NCI-H2107 treated with DMSO at 0.1 percent for 48 hours (cell line): ENCODE results near the gene CDR2.
"Not testable (repeated sequence)": the region's sequence is repeated elsewhere in the genome, so short reads cannot be mapped to it uniquely, and the experiment has no call there.

ENCODE experiments used
- DNase-seq: peaks from one replicate; lab custom pipeline; 2025; ENCODE audit not compliant: unreplicated experiment; lab: John Stamatoyannopoulos, UW

The CDR2 gene

GRCh38 chr16:22379656-22380055 is 5.2 kb upstream of the CDR2 start:
- DNase-seq, result no peak

- no peak for DNase-seq
These were observed 1.7 kb upstream of the CDR2 start for GRCh38 chr16:22375963-22376640.

GRCh38 chr16:22375117-22375962 is 921 bp upstream of the CDR2 start:
- no peak for DNase-seq

GRCh38 chr16:22373662-22374310 is 633 bp downstream of the CDR2 start:
- DNase-seq, result no peak

- DNase-seq, result no peak
These were observed 1.3 kb downstream of the CDR2 start for GRCh38 chr16:22372882-22373661.

- no peak for DNase-seq
These were observed 4.2 kb downstream of the CDR2 start for GRCh38 chr16:22370038-22370820.

GRCh38 chr16:22369221-22369811 is 5.1 kb downstream of the CDR2 start:
- no peak for DNase-seq

GRCh38 chr16:22368200-22368826 is 6.1 kb downstream of the CDR2 start:
- not testable (repeated sequence) for DNase-seq

- no peak for DNase-seq
These were observed 7.5 kb downstream of the CDR2 start for GRCh38 chr16:22366889-22367288.

GRCh38 chr16:22366371-22366770 is 8.0 kb downstream of the CDR2 start:
- DNase-seq, result no peak

- no peak for DNase-seq
These were observed 10.2 kb downstream of the CDR2 start for GRCh38 chr16:22364241-22364640.

GRCh38 chr16:22360963-22361659 is 13.3 kb downstream of the CDR2 start:
- DNase-seq, result no peak

- no peak for DNase-seq
These were observed 14.7 kb downstream of the CDR2 start for GRCh38 chr16:22359679-22360078.

GRCh38 chr16:22358000-22358399 is 16.4 kb downstream of the CDR2 start:
- DNase-seq, result no peak

- DNase-seq, result no peak
These were observed 16.8 kb downstream of the CDR2 start for GRCh38 chr16:22357635-22357971.

- DNase-seq, result no peak
These were observed 17.3 kb downstream of the CDR2 start for GRCh38 chr16:22356930-22357634.

GRCh38 chr16:22355487-22355908 is 18.9 kb downstream of the CDR2 start:
- no peak for DNase-seq

- DNase-seq, result no peak
These were observed 20.4 kb downstream of the CDR2 start for GRCh38 chr16:22353933-22354541.
